HepG2 (cell line): Measurements from ENCODE around the gene ZNF341. TPM values are rescaled to one million over a fixed set of nuclear protein-coding genes. Genes with fewer than 3 reads are reported as not detected.

ENCODE experiments used
- AGO1 ChIP-seq: fragments of 200-400 bp; formaldehyde crosslinking; IDR thresholded peaks from 2 replicates; pipeline ENCODE4 v1.6.1; 2017; ENCODE audit warnings: mild to moderate bottlenecking, low read depth, low read length, moderate library complexity; ENCODE audit not compliant: poor library complexity, severe bottlenecking
- ASH2L ChIP-seq: fragments of 300-600, 200-600 bp; sonication (generic); IDR thresholded peaks from 2 replicates; pipeline ENCODE4 v1.7.0; 2017; ENCODE audit warnings: low read depth, mild to moderate bottlenecking, moderate library complexity, mixed read lengths, low read length; ENCODE audit not compliant: insufficient read length
- ERF ChIP-seq: IDR thresholded peaks from 2 replicates; pipeline ENCODE4 v1.6.1; 2018; ENCODE audit warnings: missing biosample characterization, missing genetic modification reagents
- GABPB1 ChIP-seq: IDR thresholded peaks from 2 replicates; pipeline ENCODE4 v1.6.1; 2016; ENCODE audit warnings: mild to moderate bottlenecking, missing genetic modification reagents, moderate library complexity, missing compliant biosample characterization
- HNF4A ChIP-seq: sonication (generic); formaldehyde crosslinking; IDR thresholded peaks from 2 replicates; pipeline ENCODE4 v1.4.0; 2020; ENCODE audit warnings: missing genetic modification reagents
- NR2F6 ChIP-seq, 2 experiments: IDR thresholded peaks; 2 replicates each; pipeline ENCODE4 v1.6.1; 2016; ENCODE audit warnings: antibody characterized with exemption in 1 of 2, mild to moderate bottlenecking in 1 of 2
- POGZ ChIP-seq: sonication (generic); formaldehyde crosslinking; IDR thresholded peaks from 2 replicates; pipeline ENCODE4 v1.4.0; 2020; ENCODE audit warnings: mild to moderate bottlenecking, missing genetic modification reagents
- SIN3B ChIP-seq: fragments of 150-350 bp; IDR thresholded peaks from 2 replicates; pipeline ENCODE4 v1.6.1; 2014; ENCODE audit warnings: low read length
- SP1 ChIP-seq, 2 experiments: fragments of 450-650 bp in 1 of 2; sonication (generic) in 1 of 2; formaldehyde crosslinking in 1 of 2; IDR thresholded peaks; 2 replicates each; pipeline versions ENCODE4 v1.4.0 to v1.6.1; 2016 to 2020; ENCODE audit warnings: missing genetic modification reagents in 1 of 2
- polyA plus RNA-seq, 8 experiments: library from polyadenylated mRNA; depleted of rRNA in 3 of 8; stranded (reverse) in 7 of 8; unstranded in 1 of 8; fragments of >200 nt; fragmentation: Illumina TruSeq in 4 of 8; extraction: Trizol in 4 of 8; gene quantifications; 2 replicates each; pipeline versions ENCODE4 v1.2.1 to v1.2.3, GENCODE V29; 2011 to 2016; ENCODE audit warnings: low read depth in 4 of 8, missing spikeins in 1 of 8, mixed read lengths in 1 of 8; ENCODE audit not compliant: insufficient read depth in 1 of 8
- total RNA-seq, 5 experiments: library from RNA; depleted of rRNA; stranded (reverse); fragments of >200 nt; fragmentation: Illumina TruSeq; extraction: Trizol; gene quantifications; 2 replicates each; pipeline ENCODE4 v1.2.3, GENCODE V29; 2016; ENCODE audit warnings: low read depth in 1 of 5
- TF ChIP-seq, protein P1 (sequence below): sonication (generic); formaldehyde crosslinking; IDR thresholded peaks from 2 replicates; pipeline ENCODE4 v1.8.0; 2023; ENCODE audit warnings: mild to moderate bottlenecking, missing genetic modification reagents
- TF ChIP-seq, protein P2 (sequence below): IDR thresholded peaks from 2 replicates; pipeline ENCODE4 v1.6.1; 2012; ENCODE audit warnings: low read length, improper control_type of control experiment
- TF ChIP-seq, protein P3 (sequence below): sonication (generic); formaldehyde crosslinking; IDR thresholded peaks from 2 replicates; pipeline ENCODE4 v1.9.0; 2021; ENCODE audit warnings: missing genetic modification reagents, mild to moderate bottlenecking, borderline replicate concordance
- TF ChIP-seq, protein P4 (sequence below): IDR thresholded peaks from 2 replicates; pipeline ENCODE4 v1.6.1; 2016; ENCODE audit warnings: low read depth, borderline replicate concordance
- TF ChIP-seq, protein P5 (sequence below): sonication (generic); formaldehyde crosslinking; conservative IDR thresholded peaks from 2 replicates; pipeline ENCODE4 v1.4.0; 2020; ENCODE audit warnings: mild to moderate bottlenecking, missing genetic modification reagents, moderate library complexity
- TF ChIP-seq, protein P6 (sequence below): IDR thresholded peaks from 2 replicates; pipeline ENCODE4 v1.6.1; 2012; ENCODE audit warnings: low read depth, low read length, improper control_type of control experiment

Gene ZNF341
- total and polyA plus RNA-seq, 2 of the 13 experiments (the other 11 are each of a cell fraction or from before 2014, with no cell fraction given) = 1.1 to 2.2 TPM

DNA sequence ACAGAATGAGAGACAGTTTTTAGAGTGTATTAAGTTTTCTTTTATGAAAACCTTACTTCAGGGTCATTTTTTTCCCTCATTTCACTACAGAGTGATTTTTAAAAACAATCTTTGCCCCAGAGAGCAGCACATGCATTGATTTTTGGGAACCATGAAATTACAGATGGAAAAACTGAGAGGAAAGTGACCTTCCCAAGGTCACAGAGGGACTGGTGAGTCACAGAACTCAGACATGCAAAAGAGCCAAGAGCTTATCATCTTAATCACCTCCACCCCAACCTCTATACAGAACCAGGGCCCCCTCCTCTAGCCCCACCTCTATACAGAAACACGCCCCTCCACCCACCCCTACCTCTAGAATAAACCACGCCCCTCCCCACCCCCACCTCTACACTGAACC lies 22.4 kb upstream of the ZNF341 start (continued):
- TF ChIP-seq NR2F6 (IDR thresholded peaks at IDR 0.05) = peak; percentile 52
- no peak for TF ChIP-seq NR2F6 (CRISPR knock-in tag; IDR thresholded peaks at IDR 0.05)
- TF ChIP-seq, protein P1, sequence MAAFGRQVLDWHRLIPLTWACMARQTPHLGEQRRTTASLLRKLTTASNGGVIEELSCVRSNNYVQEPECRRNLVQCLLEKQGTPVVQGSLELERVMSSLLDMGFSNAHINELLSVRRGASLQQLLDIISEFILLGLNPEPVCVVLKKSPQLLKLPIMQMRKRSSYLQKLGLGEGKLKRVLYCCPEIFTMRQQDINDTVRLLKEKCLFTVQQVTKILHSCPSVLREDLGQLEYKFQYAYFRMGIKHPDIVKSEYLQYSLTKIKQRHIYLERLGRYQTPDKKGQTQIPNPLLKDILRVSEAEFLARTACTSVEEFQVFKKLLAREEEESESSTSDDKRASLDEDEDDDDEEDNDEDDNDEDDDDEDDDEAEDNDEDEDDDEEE (CRISPR knock-in tag) = no peak
- no peak for TF ChIP-seq AGO1
- TF ChIP-seq, protein P2, sequence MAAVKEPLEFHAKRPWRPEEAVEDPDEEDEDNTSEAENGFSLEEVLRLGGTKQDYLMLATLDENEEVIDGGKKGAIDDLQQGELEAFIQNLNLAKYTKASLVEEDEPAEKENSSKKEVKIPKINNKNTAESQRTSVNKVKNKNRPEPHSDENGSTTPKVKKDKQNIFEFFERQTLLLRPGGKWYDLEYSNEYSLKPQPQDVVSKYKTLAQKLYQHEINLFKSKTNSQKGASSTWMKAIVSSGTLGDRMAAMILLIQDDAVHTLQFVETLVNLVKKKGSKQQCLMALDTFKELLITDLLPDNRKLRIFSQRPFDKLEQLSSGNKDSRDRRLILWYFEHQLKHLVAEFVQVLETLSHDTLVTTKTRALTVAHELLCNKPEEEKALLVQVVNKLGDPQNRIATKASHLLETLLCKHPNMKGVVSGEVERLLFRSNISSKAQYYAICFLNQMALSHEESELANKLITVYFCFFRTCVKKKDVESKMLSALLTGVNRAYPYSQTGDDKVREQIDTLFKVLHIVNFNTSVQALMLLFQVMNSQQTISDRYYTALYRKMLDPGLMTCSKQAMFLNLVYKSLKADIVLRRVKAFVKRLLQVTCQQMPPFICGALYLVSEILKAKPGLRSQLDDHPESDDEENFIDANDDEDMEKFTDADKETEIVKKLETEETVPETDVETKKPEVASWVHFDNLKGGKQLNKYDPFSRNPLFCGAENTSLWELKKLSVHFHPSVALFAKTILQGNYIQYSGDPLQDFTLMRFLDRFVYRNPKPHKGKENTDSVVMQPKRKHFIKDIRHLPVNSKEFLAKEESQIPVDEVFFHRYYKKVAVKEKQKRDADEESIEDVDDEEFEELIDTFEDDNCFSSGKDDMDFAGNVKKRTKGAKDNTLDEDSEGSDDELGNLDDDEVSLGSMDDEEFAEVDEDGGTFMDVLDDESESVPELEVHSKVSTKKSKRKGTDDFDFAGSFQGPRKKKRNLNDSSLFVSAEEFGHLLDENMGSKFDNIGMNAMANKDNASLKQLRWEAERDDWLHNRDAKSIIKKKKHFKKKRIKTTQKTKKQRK = no peak
- peak; percentile 36; the same call in 1 of the 2 replicates for TF ChIP-seq POGZ
- TF ChIP-seq SP1 (IDR thresholded peaks at IDR 0.05) = no peak
- 0 out of 2 replicates have a peak, but pooled peaks have one; percentile 3 for TF ChIP-seq SP1 (CRISPR knock-in tag; IDR thresholded peaks at IDR 0.05)
- no peak for TF ChIP-seq SIN3B
- TF ChIP-seq, protein P3, sequence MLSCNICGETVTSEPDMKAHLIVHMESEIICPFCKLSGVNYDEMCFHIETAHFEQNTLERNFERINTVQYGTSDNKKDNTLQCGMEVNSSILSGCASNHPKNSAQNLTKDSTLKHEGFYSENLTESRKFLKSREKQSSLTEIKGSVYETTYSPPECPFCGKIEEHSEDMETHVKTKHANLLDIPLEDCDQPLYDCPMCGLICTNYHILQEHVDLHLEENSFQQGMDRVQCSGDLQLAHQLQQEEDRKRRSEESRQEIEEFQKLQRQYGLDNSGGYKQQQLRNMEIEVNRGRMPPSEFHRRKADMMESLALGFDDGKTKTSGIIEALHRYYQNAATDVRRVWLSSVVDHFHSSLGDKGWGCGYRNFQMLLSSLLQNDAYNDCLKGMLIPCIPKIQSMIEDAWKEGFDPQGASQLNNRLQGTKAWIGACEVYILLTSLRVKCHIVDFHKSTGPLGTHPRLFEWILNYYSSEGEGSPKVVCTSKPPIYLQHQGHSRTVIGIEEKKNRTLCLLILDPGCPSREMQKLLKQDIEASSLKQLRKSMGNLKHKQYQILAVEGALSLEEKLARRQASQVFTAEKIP (CRISPR knock-in tag) = no peak
- no peak for TF ChIP-seq ERF (CRISPR knock-in tag)
- TF ChIP-seq, protein P4, sequence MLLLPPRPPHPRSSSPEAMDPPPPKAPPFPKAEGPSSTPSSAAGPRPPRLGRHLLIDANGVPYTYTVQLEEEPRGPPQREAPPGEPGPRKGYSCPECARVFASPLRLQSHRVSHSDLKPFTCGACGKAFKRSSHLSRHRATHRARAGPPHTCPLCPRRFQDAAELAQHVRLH (CRISPR knock-in tag) = peak; percentile 4; the same call in 1 of the 2 replicates
- TF ChIP-seq, protein P5, sequence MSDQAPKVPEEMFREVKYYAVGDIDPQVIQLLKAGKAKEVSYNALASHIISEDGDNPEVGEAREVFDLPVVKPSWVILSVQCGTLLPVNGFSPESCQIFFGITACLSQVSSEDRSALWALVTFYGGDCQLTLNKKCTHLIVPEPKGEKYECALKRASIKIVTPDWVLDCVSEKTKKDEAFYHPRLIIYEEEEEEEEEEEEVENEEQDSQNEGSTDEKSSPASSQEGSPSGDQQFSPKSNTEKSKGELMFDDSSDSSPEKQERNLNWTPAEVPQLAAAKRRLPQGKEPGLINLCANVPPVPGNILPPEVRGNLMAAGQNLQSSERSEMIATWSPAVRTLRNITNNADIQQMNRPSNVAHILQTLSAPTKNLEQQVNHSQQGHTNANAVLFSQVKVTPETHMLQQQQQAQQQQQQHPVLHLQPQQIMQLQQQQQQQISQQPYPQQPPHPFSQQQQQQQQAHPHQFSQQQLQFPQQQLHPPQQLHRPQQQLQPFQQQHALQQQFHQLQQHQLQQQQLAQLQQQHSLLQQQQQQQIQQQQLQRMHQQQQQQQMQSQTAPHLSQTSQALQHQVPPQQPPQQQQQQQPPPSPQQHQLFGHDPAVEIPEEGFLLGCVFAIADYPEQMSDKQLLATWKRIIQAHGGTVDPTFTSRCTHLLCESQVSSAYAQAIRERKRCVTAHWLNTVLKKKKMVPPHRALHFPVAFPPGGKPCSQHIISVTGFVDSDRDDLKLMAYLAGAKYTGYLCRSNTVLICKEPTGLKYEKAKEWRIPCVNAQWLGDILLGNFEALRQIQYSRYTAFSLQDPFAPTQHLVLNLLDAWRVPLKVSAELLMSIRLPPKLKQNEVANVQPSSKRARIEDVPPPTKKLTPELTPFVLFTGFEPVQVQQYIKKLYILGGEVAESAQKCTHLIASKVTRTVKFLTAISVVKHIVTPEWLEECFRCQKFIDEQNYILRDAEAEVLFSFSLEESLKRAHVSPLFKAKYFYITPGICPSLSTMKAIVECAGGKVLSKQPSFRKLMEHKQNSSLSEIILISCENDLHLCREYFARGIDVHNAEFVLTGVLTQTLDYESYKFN (CRISPR knock-in tag) = peak; percentile 79
- peak; percentile 23 for TF ChIP-seq ASH2L
- TF ChIP-seq GABPB1 (CRISPR knock-in tag) = no peak
- TF ChIP-seq, protein P6, sequence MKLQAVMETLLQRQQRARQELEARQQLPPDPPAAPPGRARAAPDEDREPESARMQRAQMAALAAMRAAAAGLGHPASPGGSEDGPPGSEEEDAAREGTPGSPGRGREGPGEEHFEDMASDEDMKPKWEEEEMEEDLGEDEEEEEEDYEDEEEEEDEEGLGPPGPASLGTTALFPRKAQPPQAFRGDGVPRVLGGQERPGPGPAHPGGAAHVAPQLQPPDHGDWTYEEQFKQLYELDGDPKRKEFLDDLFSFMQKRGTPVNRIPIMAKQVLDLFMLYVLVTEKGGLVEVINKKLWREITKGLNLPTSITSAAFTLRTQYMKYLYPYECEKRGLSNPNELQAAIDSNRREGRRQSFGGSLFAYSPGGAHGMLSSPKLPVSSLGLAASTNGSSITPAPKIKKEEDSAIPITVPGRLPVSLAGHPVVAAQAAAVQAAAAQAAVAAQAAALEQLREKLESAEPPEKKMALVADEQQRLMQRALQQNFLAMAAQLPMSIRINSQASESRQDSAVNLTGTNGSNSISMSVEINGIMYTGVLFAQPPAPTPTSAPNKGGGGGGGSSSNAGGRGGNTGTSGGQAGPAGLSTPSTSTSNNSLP = 0 out of 2 replicates have a peak, but pooled peaks have one; percentile 10
- TF ChIP-seq HNF4A (CRISPR knock-in tag) = peak; percentile 31; the same call in 1 of the 2 replicates
